Vagina (tissue), 2 donors: ENCODE measurements around the gene PASK.

Source experiments
- POLR2A ChIP-seq, 2 donors: fragments of 450-650 bp; IDR thresholded peaks; one replicate each; pipeline ENCODE4 v1.6.1; 2017; ENCODE audit warnings: antibody characterized with exemption in 2 of 2, mild to moderate bottlenecking in 2 of 2, moderate library complexity in 2 of 2
- POLR2AphosphoS5 ChIP-seq, 2 donors: sonication (generic); formaldehyde crosslinking; IDR thresholded peaks; one replicate each; pipeline ENCODE4 v1.9.0; 2017; ENCODE audit warnings: antibody characterized with exemption in 2 of 2, mild to moderate bottlenecking in 2 of 2, low read depth in 1 of 2; ENCODE audit not compliant: insufficient read depth in 1 of 2
- TF ChIP-seq, protein P1 (sequence below), 3 experiments: fragments of 450-650 bp in 2 of 3; fragments of 200-600 bp in 1 of 3; sonication (generic) in 1 of 3; IDR thresholded peaks; one replicate each; pipeline ENCODE4 v1.5.1; 2017 to 2019; ENCODE audit warnings: antibody characterized with exemption in 3 of 3, mild to moderate bottlenecking in 2 of 3, moderate library complexity in 2 of 3

DNA sequence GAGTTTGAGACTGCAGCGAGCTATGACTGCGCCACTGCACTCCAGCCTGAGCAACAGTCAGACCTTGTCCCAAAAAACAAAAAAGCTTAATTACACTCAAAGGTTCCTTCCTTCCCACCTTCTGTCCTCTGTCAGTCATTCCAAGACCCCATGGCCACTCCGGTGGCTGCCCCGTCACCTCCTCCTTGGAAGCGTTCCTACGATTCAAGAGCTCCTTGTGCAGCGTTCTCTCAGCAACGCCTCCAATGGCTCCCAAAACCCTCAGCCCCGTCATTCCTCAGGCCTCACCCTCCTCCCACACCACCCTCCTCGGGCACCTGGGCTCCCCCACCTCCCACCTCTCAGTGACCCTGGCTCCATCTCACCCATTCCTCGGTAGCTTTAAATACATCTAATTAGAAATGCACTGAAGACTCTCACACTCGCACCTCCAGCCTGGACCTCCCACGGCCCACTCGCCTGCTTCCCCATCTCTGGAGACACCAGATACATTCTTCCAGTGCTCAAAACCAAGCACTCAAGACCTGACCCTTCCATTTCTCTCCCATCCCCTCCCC is 8.0 kb downstream of the PASK start:
- TF ChIP-seq, protein P1, sequence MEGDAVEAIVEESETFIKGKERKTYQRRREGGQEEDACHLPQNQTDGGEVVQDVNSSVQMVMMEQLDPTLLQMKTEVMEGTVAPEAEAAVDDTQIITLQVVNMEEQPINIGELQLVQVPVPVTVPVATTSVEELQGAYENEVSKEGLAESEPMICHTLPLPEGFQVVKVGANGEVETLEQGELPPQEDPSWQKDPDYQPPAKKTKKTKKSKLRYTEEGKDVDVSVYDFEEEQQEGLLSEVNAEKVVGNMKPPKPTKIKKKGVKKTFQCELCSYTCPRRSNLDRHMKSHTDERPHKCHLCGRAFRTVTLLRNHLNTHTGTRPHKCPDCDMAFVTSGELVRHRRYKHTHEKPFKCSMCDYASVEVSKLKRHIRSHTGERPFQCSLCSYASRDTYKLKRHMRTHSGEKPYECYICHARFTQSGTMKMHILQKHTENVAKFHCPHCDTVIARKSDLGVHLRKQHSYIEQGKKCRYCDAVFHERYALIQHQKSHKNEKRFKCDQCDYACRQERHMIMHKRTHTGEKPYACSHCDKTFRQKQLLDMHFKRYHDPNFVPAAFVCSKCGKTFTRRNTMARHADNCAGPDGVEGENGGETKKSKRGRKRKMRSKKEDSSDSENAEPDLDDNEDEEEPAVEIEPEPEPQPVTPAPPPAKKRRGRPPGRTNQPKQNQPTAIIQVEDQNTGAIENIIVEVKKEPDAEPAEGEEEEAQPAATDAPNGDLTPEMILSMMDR (IDR thresholded peaks at IDR 0.05), result no peak
- TF ChIP-seq POLR2A (IDR thresholded peaks at IDR 0.05), result no peak
- no peak for TF ChIP-seq POLR2AphosphoS5 (IDR thresholded peaks at IDR 0.05; ENCODE audit: insufficient read depth in 1 of 2, low read depth in 1 of 2)
